Measurements from ENCODE around the gene DSCAM.

Gene DSCAM

GRCh38 chr21:40379881-40380810 is 466.8 kb downstream of the DSCAM start:
- H3K27me3 ChIP-seq (replicated peaks; ENCODE audit: control insufficient read depth, insufficient read depth, low read length, poor library complexity, severe bottlenecking) = no peaks in the 10 kb centered on the region
- no peaks in the 10 kb centered on the region for H3K36me3 ChIP-seq (ENCODE audit: control insufficient read depth, insufficient read depth, low read length)

GRCh38 chr21:40377135-40377534 is 469.8 kb downstream of the DSCAM start:
- H3K27ac ChIP-seq (ENCODE audit: insufficient read depth, low read length, poor library complexity, severe bottlenecking) = no peak overlapping the region

More at GRCh38 chr21:40379881-40380810, 466.8 kb downstream of the DSCAM start:
- Histone ChIP-seq H3K4me1 (ENCODE audit: control insufficient read depth, insufficient read depth, low read length, poor library complexity, severe bottlenecking) (no peaks in the 10 kb centered on the region), H3K9me3 (ENCODE audit: control insufficient read depth, low read length) (no peaks in the 10 kb centered on the region), H3K27ac (ENCODE audit: insufficient read depth, low read length, poor library complexity, severe bottlenecking) (no peak overlapping the region), H3K4me3 (ENCODE audit: insufficient read depth, low read depth, low read length, poor library complexity, severe bottlenecking) (no peak overlapping the region)
- no peak for DNase-seq

DNA sequence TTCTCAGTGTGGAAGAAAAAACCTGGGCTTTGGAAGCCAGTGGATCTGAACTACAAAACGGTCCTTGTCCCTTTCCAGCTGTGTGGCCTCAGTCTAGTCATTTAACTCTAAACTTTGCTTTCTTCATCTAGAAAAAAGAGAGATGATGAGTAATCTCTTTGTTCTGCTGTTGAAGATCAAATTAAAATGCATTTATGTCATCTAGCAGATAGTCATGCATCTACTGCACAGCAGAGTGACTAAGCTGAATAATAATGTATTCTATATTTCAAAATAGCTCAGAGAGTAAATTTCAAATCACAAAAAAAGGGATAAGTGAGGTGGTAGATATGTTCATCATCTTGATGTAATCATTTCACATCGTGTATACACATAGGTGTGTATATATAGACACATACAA is 473.2 kb downstream of the DSCAM start:
- H3K9me3 ChIP-seq (ENCODE audit: control insufficient read depth, low read length) = no peaks in the 10 kb centered on the region

More at GRCh38 chr21:40377135-40377534, 469.8 kb downstream of the DSCAM start:
- Histone ChIP-seq H3K27me3 (replicated peaks; ENCODE audit: control insufficient read depth, insufficient read depth, low read length, poor library complexity, severe bottlenecking) (no peaks in the 10 kb centered on the region), H3K36me3 (ENCODE audit: control insufficient read depth, insufficient read depth, low read length) (no peaks in the 10 kb centered on the region), H3K4me1 (ENCODE audit: control insufficient read depth, insufficient read depth, low read length, poor library complexity, severe bottlenecking) (no peaks in the 10 kb centered on the region), H3K9me3 (ENCODE audit: control insufficient read depth, low read length) (no peaks in the 10 kb centered on the region), H3K4me3 (ENCODE audit: insufficient read depth, low read depth, low read length, poor library complexity, severe bottlenecking) (no peak overlapping the region)
- DNase-seq = no peak

GRCh38 chr21:40372506-40372905 is 474.5 kb downstream of the DSCAM start:
- DNase-seq = no peak
- no peak overlapping the region for H3K4me3 ChIP-seq (ENCODE audit: insufficient read depth, low read depth, low read length, poor library complexity, severe bottlenecking)

More for the DNA sequence above, 473.2 kb downstream of the DSCAM start:
- H3K4me3 ChIP-seq (ENCODE audit: insufficient read depth, low read depth, low read length, poor library complexity, severe bottlenecking) = no peak overlapping the region
- no peak overlapping the region for H3K27ac ChIP-seq (ENCODE audit: insufficient read depth, low read length, poor library complexity, severe bottlenecking)
- H3K27me3 ChIP-seq (replicated peaks; ENCODE audit: control insufficient read depth, insufficient read depth, low read length, poor library complexity, severe bottlenecking) = no peaks in the 10 kb centered on the region
- no peaks in the 10 kb centered on the region for H3K4me1 ChIP-seq (ENCODE audit: control insufficient read depth, insufficient read depth, low read length, poor library complexity, severe bottlenecking)
- DNase-seq = no peak
- no peaks in the 10 kb centered on the region for H3K36me3 ChIP-seq (ENCODE audit: control insufficient read depth, insufficient read depth, low read length)

GRCh38 chr21:40371329-40371728 is 475.6 kb downstream of the DSCAM start:
- H3K4me1 ChIP-seq (ENCODE audit: control insufficient read depth, insufficient read depth, low read length, poor library complexity, severe bottlenecking) = no peaks in the 10 kb centered on the region
- no peak overlapping the region for H3K27ac ChIP-seq (ENCODE audit: insufficient read depth, low read length, poor library complexity, severe bottlenecking)
- no peak overlapping the region for H3K4me3 ChIP-seq (ENCODE audit: insufficient read depth, low read depth, low read length, poor library complexity, severe bottlenecking)
- DNase-seq = no peak
- H3K27me3 ChIP-seq (replicated peaks; ENCODE audit: control insufficient read depth, insufficient read depth, low read length, poor library complexity, severe bottlenecking) = no peaks in the 10 kb centered on the region
- H3K36me3 ChIP-seq (ENCODE audit: control insufficient read depth, insufficient read depth, low read length) = no peaks in the 10 kb centered on the region
- H3K9me3 ChIP-seq (ENCODE audit: control insufficient read depth, low read length) = no peaks in the 10 kb centered on the region

More at GRCh38 chr21:40372506-40372905, 474.5 kb downstream of the DSCAM start:
- H3K4me1 ChIP-seq (ENCODE audit: control insufficient read depth, insufficient read depth, low read length, poor library complexity, severe bottlenecking) = no peaks in the 10 kb centered on the region
- H3K36me3 ChIP-seq (ENCODE audit: control insufficient read depth, insufficient read depth, low read length) = no peaks in the 10 kb centered on the region
- no peaks in the 10 kb centered on the region for H3K9me3 ChIP-seq (ENCODE audit: control insufficient read depth, low read length)
- H3K27ac ChIP-seq (ENCODE audit: insufficient read depth, low read length, poor library complexity, severe bottlenecking) = no peak overlapping the region
- no peaks in the 10 kb centered on the region for H3K27me3 ChIP-seq (replicated peaks; ENCODE audit: control insufficient read depth, insufficient read depth, low read length, poor library complexity, severe bottlenecking)

- Histone ChIP-seq H3K27me3 (replicated peaks; ENCODE audit: control insufficient read depth, insufficient read depth, low read length, poor library complexity, severe bottlenecking) (no peaks in the 10 kb centered on the region), H3K27ac (ENCODE audit: insufficient read depth, low read length, poor library complexity, severe bottlenecking) (no peak overlapping the region), H3K9me3 (ENCODE audit: control insufficient read depth, low read length) (no peaks in the 10 kb centered on the region), H3K36me3 (ENCODE audit: control insufficient read depth, insufficient read depth, low read length) (no peaks in the 10 kb centered on the region), H3K4me1 (ENCODE audit: control insufficient read depth, insufficient read depth, low read length, poor library complexity, severe bottlenecking) (no peaks in the 10 kb centered on the region), H3K4me3 (ENCODE audit: insufficient read depth, low read depth, low read length, poor library complexity, severe bottlenecking) (no peak overlapping the region)
- no peak for DNase-seq
These were observed 490.3 kb downstream of the DSCAM start for GRCh38 chr21:40356644-40357043.

DNA sequence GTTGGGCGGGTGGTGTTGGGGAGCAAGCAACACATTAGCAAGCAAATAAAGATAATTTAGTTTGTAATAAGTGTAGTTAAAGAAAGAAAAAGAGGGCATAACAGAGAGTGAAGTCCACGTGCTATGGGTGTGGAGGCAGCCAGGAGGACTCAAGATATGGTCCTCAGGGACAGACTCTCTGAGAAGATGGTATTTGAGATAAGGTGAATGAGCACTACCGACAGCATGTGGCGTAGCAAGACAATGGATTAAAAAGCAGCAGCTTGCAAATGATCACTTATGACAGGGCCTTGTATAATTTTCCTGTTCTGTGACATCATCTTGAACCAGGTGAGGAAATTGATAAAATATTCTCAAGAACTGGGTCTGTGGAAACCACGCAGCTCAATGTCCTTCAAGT is 491.9 kb downstream of the DSCAM start:
- Histone ChIP-seq H3K4me1 (ENCODE audit: control insufficient read depth, insufficient read depth, low read length, poor library complexity, severe bottlenecking) (no peaks in the 10 kb centered on the region), H3K27ac (ENCODE audit: insufficient read depth, low read length, poor library complexity, severe bottlenecking) (no peak overlapping the region), H3K27me3 (replicated peaks; ENCODE audit: control insufficient read depth, insufficient read depth, low read length, poor library complexity, severe bottlenecking) (no peaks in the 10 kb centered on the region), H3K4me3 (ENCODE audit: insufficient read depth, low read depth, low read length, poor library complexity, severe bottlenecking) (no peak overlapping the region), H3K36me3 (ENCODE audit: control insufficient read depth, insufficient read depth, low read length) (no peaks in the 10 kb centered on the region), H3K9me3 (ENCODE audit: control insufficient read depth, low read length) (no peaks in the 10 kb centered on the region)
- DNase-seq = no peak

- DNase-seq = no peak
- no peaks in the 10 kb centered on the region for H3K36me3 ChIP-seq (ENCODE audit: control insufficient read depth, insufficient read depth, low read length)
- H3K27me3 ChIP-seq (replicated peaks; ENCODE audit: control insufficient read depth, insufficient read depth, low read length, poor library complexity, severe bottlenecking) = no peaks in the 10 kb centered on the region
- H3K4me3 ChIP-seq (ENCODE audit: insufficient read depth, low read depth, low read length, poor library complexity, severe bottlenecking) = no peak overlapping the region
- H3K27ac ChIP-seq (ENCODE audit: insufficient read depth, low read length, poor library complexity, severe bottlenecking) = no peak overlapping the region
- no peaks in the 10 kb centered on the region for H3K9me3 ChIP-seq (ENCODE audit: control insufficient read depth, low read length)
- no peaks in the 10 kb centered on the region for H3K4me1 ChIP-seq (ENCODE audit: control insufficient read depth, insufficient read depth, low read length, poor library complexity, severe bottlenecking)
These were observed 496.0 kb downstream of the DSCAM start for GRCh38 chr21:40351006-40351405.

- no peak overlapping the region for H3K27ac ChIP-seq (ENCODE audit: insufficient read depth, low read length, poor library complexity, severe bottlenecking)
- no peaks in the 10 kb centered on the region for H3K36me3 ChIP-seq (ENCODE audit: control insufficient read depth, insufficient read depth, low read length)
- no peaks in the 10 kb centered on the region for H3K27me3 ChIP-seq (replicated peaks; ENCODE audit: control insufficient read depth, insufficient read depth, low read length, poor library complexity, severe bottlenecking)
- H3K4me1 ChIP-seq (ENCODE audit: control insufficient read depth, insufficient read depth, low read length, poor library complexity, severe bottlenecking) = no peaks in the 10 kb centered on the region
- DNase-seq = no peak
- H3K4me3 ChIP-seq (ENCODE audit: insufficient read depth, low read depth, low read length, poor library complexity, severe bottlenecking) = no peak overlapping the region
- H3K9me3 ChIP-seq (ENCODE audit: control insufficient read depth, low read length) = no peaks in the 10 kb centered on the region
These were observed 497.4 kb downstream of the DSCAM start for GRCh38 chr21:40349591-40349990.

DNA sequence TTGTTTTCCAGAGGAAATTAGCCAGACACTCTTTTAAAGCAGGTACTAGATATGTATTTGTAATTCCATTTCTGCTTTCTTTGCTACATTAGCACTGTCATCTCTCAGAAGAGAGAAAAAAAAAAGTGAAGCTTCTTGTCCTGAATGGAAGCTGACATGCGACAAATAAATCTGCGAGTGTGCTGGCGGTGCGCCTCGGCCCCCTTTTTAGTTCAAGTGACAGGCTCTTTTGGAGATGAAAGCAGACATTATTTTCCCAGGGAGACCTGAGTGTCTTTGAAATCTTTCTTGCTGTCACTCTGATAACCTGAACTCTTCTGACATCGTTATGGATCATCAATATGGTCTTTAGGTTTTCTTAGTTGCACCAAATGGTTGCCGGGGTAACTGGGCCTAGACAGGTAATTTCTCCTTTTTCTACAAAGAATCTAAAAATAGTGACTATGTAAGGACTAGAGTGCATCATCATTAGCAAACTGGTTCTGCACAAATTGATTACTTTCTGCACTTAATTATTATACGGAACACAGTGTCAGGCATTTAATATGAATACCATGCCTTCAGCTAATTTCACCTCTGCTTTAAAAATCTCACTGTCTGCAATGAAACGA is 501.1 kb downstream of the DSCAM start:
- no peaks in the 10 kb centered on the region for H3K9me3 ChIP-seq (ENCODE audit: control insufficient read depth, low read length)
- no peak overlapping the region for H3K4me3 ChIP-seq (ENCODE audit: insufficient read depth, low read depth, low read length, poor library complexity, severe bottlenecking)
- no peaks in the 10 kb centered on the region for H3K27me3 ChIP-seq (replicated peaks; ENCODE audit: control insufficient read depth, insufficient read depth, low read length, poor library complexity, severe bottlenecking)
- no peak for DNase-seq
- no peaks in the 10 kb centered on the region for H3K4me1 ChIP-seq (ENCODE audit: control insufficient read depth, insufficient read depth, low read length, poor library complexity, severe bottlenecking)
- no peaks in the 10 kb centered on the region for H3K36me3 ChIP-seq (ENCODE audit: control insufficient read depth, insufficient read depth, low read length)
- no peak overlapping the region for H3K27ac ChIP-seq (ENCODE audit: insufficient read depth, low read length, poor library complexity, severe bottlenecking)

All from effector memory CD4-positive, alpha-beta T cell (primary cell).